Measurements from ENCODE around the gene VPS4B.

VPS4B gene
- long read RNA-seq, transcript VPS4B-201 (11 exons, 3,324 nt) = major isoform, 255 of 295 reads
- long read RNA-seq, partial matches to known transcripts = 15 of 295 reads
- long read RNA-seq, other reads (novel, unspliced or antisense) = 25 of 295 reads

GRCh38 chr18:63422087-63422863, at the start of gene VPS4B:
VPS4B (minus strand) TSS chr18:63422476; CDS start chr18:63422259, 217 bp downstream.
- Histone ChIP-seq H3K4me3 (replicated peaks; ENCODE audit: insufficient read depth, low read length) (peak within 1 kb of the TSS; percentile 99), H3K27ac (replicated peaks) (peak within 1 kb of the TSS; percentile 92), H3K27me3 (ENCODE audit: insufficient read depth, poor library complexity, severe bottlenecking) (no peaks in the 10 kb centered on the region)
- peak; percentile 100 for DNase-seq (ENCODE audit: low read depth in 1 of 2, low spot score in 1 of 2)
- TF ChIP-seq GABPA (IDR thresholded peaks at IDR 0.05; ENCODE audit: low read depth) = peak; percentile 91
- peak; percentile 60; the same call in 1 of the 2 replicates for TF ChIP-seq SPI1 (IDR thresholded peaks at IDR 0.05; ENCODE audit: borderline replicate concordance, low read depth)
- TF ChIP-seq POLR2AphosphoS5 (IDR thresholded peaks at IDR 0.05; ENCODE audit: low read depth) = peak; percentile 91; the same call in 1 of the 2 replicates
- TF ChIP-seq REST (IDR thresholded peaks at IDR 0.05; ENCODE audit: insufficient replicate concordance, low read depth) = peak; percentile 59
- no peak for TF ChIP-seq CTCF (IDR thresholded peaks at IDR 0.05; ENCODE audit: insufficient read depth, low read length)

- no peak for TF ChIP-seq POLR2AphosphoS5 (IDR thresholded peaks at IDR 0.05; ENCODE audit: low read depth)
- TF ChIP-seq REST (IDR thresholded peaks at IDR 0.05; ENCODE audit: insufficient replicate concordance, low read depth) = no peak
- no peak for TF ChIP-seq SPI1 (IDR thresholded peaks at IDR 0.05; ENCODE audit: borderline replicate concordance, low read depth)
- peak in 1 of 2 experiments; percentile 13 for DNase-seq (ENCODE audit: low read depth in 1 of 2, low spot score in 1 of 2)
- H3K27me3 ChIP-seq (ENCODE audit: insufficient read depth, poor library complexity, severe bottlenecking) = no peaks in the 10 kb centered on the region
- no peak overlapping the region for H3K27ac ChIP-seq (replicated peaks)
- no peak overlapping the region for H3K4me3 ChIP-seq (replicated peaks; ENCODE audit: insufficient read depth, low read length)
These were observed 48.5 kb upstream of the VPS4B start for GRCh38 chr18:63470751-63471150.

GRCh38 chr18:63468575-63468974, 46.3 kb upstream of the VPS4B start:
- no peaks in the 10 kb centered on the region for H3K27me3 ChIP-seq (ENCODE audit: insufficient read depth, poor library complexity, severe bottlenecking)
- no peak overlapping the region for H3K4me3 ChIP-seq (replicated peaks; ENCODE audit: insufficient read depth, low read length)
- H3K27ac ChIP-seq (replicated peaks) = no peak overlapping the region
- TF ChIP-seq SPI1 (IDR thresholded peaks at IDR 0.05; ENCODE audit: borderline replicate concordance, low read depth) (no peak), POLR2AphosphoS5 (IDR thresholded peaks at IDR 0.05; ENCODE audit: low read depth) (no peak), GABPA (IDR thresholded peaks at IDR 0.05; ENCODE audit: low read depth) (no peak), REST (IDR thresholded peaks at IDR 0.05; ENCODE audit: insufficient replicate concordance, low read depth) (no peak), CTCF (IDR thresholded peaks at IDR 0.05; ENCODE audit: insufficient read depth, low read length) (no peak)
- DNase-seq (ENCODE audit: low read depth in 1 of 2, low spot score in 1 of 2) = no peak
